Cardiac muscle cell (in vitro differentiated cells and primary cell): ENCODE results near the gene IFNA14. TPM values are rescaled to one million over a fixed set of nuclear protein-coding genes. Genes with fewer than 3 reads are reported as not detected.

Experiments
- DNase-seq, 2 donors: peaks; one replicate each; pipeline versions ENCODE4 v3.0.0 to v3.0.0-alpha.2; 2010 to 2017; ENCODE audit warnings: low read depth in 1 of 2, low spot score in 1 of 2
- H3K27ac ChIP-seq: fragments of 200-600 bp; sonication (generic); 2 replicates; pipeline ENCODE4 v1.5.1; 2016
- H3K27me3 ChIP-seq: fragments of 200-600 bp; sonication (generic); 2 replicates; pipeline ENCODE4 v1.6.0; 2016; ENCODE audit warnings: control low read depth
- H3K36me3 ChIP-seq: fragments of 200-600 bp; sonication (generic); 2 replicates; pipeline ENCODE4 v1.5.1; 2016; ENCODE audit warnings: control low read depth
- H3K4me1 ChIP-seq: fragments of 200-600 bp; sonication (generic); 2 replicates; pipeline ENCODE4 v1.8.1; 2017; ENCODE audit warnings: low read depth, mild to moderate bottlenecking, mixed run types
- H3K4me3 ChIP-seq: fragments of 200-600 bp; sonication (generic); 2 replicates; pipeline ENCODE4 v1.5.1; 2016; ENCODE audit warnings: mild to moderate bottlenecking
- H3K9me3 ChIP-seq: fragments of 200-600 bp; sonication (generic); 2 replicates; pipeline ENCODE4 v1.5.1; 2017; ENCODE audit warnings: low read depth, mild to moderate bottlenecking, control low read depth
- polyA plus RNA-seq: library from polyadenylated mRNA; unstranded; fragments of >200 nt; fragmentation: Nextera tagmentation; extraction: Ambion mirVana; gene quantifications from 2 replicates; pipeline ENCODE4 v1.2.1, GENCODE V29; 2016
- total RNA-seq: library from RNA; depleted of rRNA; stranded (reverse); fragments of >200 nt; gene quantifications from 2 replicates; pipeline ENCODE4 v1.2.3, GENCODE V29; 2016
- TF ChIP-seq, protein P1 (sequence below): IDR thresholded peaks from 2 replicates; pipeline ENCODE4 v1.5.1; 2012; ENCODE audit warnings: low read depth, mild to moderate bottlenecking, low read length

Gene IFNA14
- total and polyA plus RNA-seq, 2 experiments from 2014 or later: not detected

DNA sequence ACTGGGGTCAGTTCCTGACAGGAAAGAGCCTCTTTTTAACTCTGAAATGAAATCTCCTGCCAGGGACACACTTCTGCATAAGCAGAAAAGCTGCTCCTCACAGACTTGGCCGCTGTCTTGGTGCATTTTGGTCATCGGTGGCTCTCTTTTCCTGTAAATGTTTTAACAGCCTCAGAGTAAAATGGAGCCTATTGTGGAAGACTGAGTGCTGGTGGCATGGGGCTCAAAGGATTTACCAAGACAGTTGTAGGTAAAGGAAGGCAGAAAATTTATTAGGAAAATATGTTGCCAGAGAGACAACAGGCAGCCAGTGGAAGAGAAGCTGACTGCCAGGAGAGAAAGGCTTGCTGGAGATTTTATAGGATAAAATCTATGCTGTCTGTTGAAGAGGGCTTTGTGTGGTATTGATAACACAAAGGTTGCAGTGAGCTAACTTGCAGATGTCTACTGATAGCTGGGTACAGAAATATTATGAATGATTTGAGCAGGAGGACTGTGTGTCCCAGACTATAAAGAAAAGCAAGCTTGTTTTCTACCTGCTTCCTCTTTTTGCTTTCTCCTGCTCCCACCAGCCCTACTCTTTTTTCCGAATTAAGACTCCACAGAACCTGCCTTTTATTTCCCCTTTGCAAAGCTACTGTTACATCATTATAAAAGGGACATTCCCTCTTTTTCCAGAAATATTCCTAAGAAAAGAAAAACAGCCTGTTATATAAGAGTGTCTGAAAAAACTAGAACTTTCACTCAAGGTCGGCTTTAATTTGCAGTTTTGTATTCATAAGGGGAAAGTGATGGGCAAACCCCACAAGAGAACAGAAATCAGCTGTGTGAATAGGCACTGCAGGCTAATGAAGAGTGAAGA is 27.9 kb upstream of the IFNA14 start:
- TF ChIP-seq, protein P1, sequence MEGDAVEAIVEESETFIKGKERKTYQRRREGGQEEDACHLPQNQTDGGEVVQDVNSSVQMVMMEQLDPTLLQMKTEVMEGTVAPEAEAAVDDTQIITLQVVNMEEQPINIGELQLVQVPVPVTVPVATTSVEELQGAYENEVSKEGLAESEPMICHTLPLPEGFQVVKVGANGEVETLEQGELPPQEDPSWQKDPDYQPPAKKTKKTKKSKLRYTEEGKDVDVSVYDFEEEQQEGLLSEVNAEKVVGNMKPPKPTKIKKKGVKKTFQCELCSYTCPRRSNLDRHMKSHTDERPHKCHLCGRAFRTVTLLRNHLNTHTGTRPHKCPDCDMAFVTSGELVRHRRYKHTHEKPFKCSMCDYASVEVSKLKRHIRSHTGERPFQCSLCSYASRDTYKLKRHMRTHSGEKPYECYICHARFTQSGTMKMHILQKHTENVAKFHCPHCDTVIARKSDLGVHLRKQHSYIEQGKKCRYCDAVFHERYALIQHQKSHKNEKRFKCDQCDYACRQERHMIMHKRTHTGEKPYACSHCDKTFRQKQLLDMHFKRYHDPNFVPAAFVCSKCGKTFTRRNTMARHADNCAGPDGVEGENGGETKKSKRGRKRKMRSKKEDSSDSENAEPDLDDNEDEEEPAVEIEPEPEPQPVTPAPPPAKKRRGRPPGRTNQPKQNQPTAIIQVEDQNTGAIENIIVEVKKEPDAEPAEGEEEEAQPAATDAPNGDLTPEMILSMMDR: no peak
- H3K4me3 ChIP-seq: no peak overlapping the region
- peaks cover 65% of the 10 kb centered on the region for H3K27me3 ChIP-seq
- DNase-seq: no peak
- no peaks in the 10 kb centered on the region for H3K36me3 ChIP-seq
- no peaks in the 10 kb centered on the region for H3K4me1 ChIP-seq
- no peak overlapping the region for H3K27ac ChIP-seq
- no peaks in the 10 kb centered on the region for H3K9me3 ChIP-seq

- Histone ChIP-seq H3K36me3 (no peaks in the 10 kb centered on the region), H3K4me3 (no peak overlapping the region), H3K9me3 (no peaks in the 10 kb centered on the region), H3K4me1 (no peaks in the 10 kb centered on the region), H3K27ac (no peak overlapping the region), H3K27me3 (peaks cover 71% of the 10 kb centered on the region)
- TF ChIP-seq, protein P1: no peak
- DNase-seq: no peak
These were observed 27.1 kb upstream of the IFNA14 start for GRCh38 chr9:21266733-21267484.

DNA sequence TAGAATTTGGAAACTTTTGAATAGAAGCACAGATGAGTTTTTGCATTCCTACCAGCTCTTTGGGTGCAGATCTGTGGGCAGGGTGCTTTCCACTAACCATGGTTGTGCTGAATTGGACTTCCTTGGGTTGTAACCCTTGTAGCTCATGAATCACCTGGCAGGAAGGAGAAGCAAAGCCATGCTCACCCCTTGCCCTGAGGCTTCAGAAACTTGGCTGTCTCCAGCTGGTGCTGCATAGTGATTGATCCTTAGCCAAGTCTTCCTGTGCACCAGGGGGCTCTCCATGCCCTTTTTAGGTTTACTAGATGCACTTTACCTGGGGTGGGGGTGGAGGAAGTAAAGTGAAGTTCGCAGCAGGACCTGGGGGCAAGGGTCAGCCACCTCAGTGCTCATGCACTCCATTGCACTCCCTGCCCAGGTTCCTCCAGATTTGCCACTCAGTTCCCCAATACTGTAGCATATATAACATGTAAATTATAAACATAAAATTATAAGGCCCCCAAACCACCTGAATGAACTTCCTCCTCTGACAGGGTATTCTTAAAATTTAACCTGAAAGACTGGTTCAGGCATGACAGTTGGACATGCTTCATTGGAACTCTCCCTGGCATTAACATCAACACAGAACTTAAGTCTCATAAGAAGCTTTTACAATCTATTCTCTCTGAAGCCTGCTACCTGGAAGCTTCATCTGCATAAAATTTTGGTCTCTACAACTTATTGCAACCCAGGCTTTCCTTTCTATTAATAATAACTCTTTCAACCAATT is 25.8 kb upstream of the IFNA14 start:
- no peak for DNase-seq
- TF ChIP-seq, protein P1: no peak

GRCh38 chr9:21255538-21256212 is 15.9 kb upstream of the IFNA14 start:
- Histone ChIP-seq H3K4me1 (no peaks in the 10 kb centered on the region), H3K36me3 (no peaks in the 10 kb centered on the region), H3K4me3 (no peak overlapping the region), H3K27ac (no peak overlapping the region), H3K9me3 (no peaks in the 10 kb centered on the region), H3K27me3 (peaks cover 15% of the 10 kb centered on the region)
- DNase-seq: no peak
- TF ChIP-seq, protein P1: no peak

More for the DNA sequence above, 25.8 kb upstream of the IFNA14 start:
- Histone ChIP-seq H3K4me1 (no peaks in the 10 kb centered on the region), H3K36me3 (no peaks in the 10 kb centered on the region), H3K27me3 (peaks cover 76% of the 10 kb centered on the region), H3K9me3 (no peaks in the 10 kb centered on the region), H3K27ac (no peak overlapping the region), H3K4me3 (no peak overlapping the region)
